OCI-LY1 (cell line): Measurements from ENCODE around the gene STX11.

Source experiments
- CTCF ChIP-seq: fragments of 200-600 bp; sonication (generic), shearing (Covaris generic); IDR thresholded peaks from 2 replicates; pipeline ENCODE4 v1.5.1; 2017; ENCODE audit warnings: mild to moderate bottlenecking, antibody characterized with exemption, low read length, moderate library complexity, mixed read lengths
- EZH2 ChIP-seq: fragments of 200-600 bp; sonication (generic), shearing (Covaris generic); IDR thresholded peaks from 2 replicates; pipeline ENCODE4 v1.8.0; 2017; ENCODE audit warnings: borderline replicate concordance, mixed run types, mild to moderate bottlenecking, antibody characterized with exemption, low read length, moderate library complexity, mixed read lengths

GRCh38 chr6:144143106-144143505, 7.2 kb upstream of the STX11 start:
- no peak for TF ChIP-seq CTCF
- no peak for TF ChIP-seq EZH2
